Left lung (tissue), 10 donors: Measurements from ENCODE around the gene TNFAIP3. TPM values are rescaled to one million over a fixed set of nuclear protein-coding genes. Genes with fewer than 3 reads are reported as not detected.

Experiments
- ATAC-seq: fragments of 200-7000 bp; cut with Tn5 transposase; one replicate; pipeline ENCODE4 v1.9.1; 2020; ENCODE audit warnings: moderate library complexity
- DNase-seq, 4 donors: peaks; one replicate each; pipeline ENCODE4 v3.0.0-alpha.2; 2013 to 2020
- H3K27ac ChIP-seq, 2 donors: fragments of 200-600 bp; sonication (generic) in 1 of 2; one replicate each; pipeline versions ENCODE4 v1.5.0 to v1.8.0; 2020 to 2021
- H3K27me3 ChIP-seq, 2 donors: fragments of 200-600 bp; sonication (generic) in 1 of 2; one replicate each; pipeline versions ENCODE4 v1.5.0 to v1.8.0; 2020 to 2021
- H3K36me3 ChIP-seq, 2 donors: fragments of 200-600 bp; sonication (generic) in 1 of 2; one replicate each; pipeline versions ENCODE4 v1.5.0 to v1.8.0; 2020 to 2021
- H3K4me1 ChIP-seq, 2 donors: fragments of 200-600 bp; one replicate each; pipeline ENCODE4 v1.8.0; 2021
- H3K4me3 ChIP-seq, 2 donors: fragments of 200-600 bp; sonication (generic) in 1 of 2; one replicate each; pipeline versions ENCODE4 v1.5.0 to v1.8.0; 2020 to 2021; ENCODE audit warnings: mild to moderate bottlenecking in 1 of 2
- H3K9me3 ChIP-seq, 2 donors: fragments of 200-600 bp; sonication (generic) in 1 of 2; one replicate each; pipeline versions ENCODE4 v1.5.0 to v1.8.0; 2020 to 2021
- CTCF ChIP-seq, 2 donors: fragments of 200-600 bp; sonication (generic) in 1 of 2; IDR thresholded peaks; one replicate each; pipeline versions ENCODE4 v1.5.0 to v1.8.0; 2021; ENCODE audit warnings: antibody characterized with exemption in 2 of 2
- intact Hi-C, 2 donors: fragments of 100-400 bp; cut with DNase I; formaldehyde crosslinking; loops; one replicate each; pipeline versions ENCODE4 v1.11.2 to v1.14.2; 2022
- polyA plus RNA-seq, 6 donors: library from polyadenylated mRNA; unstranded; fragments of 120-200 nt; gene quantifications; one replicate each; pipeline ENCODE4 v1.2.1, GENCODE V29; 2013; ENCODE audit not compliant: insufficient read length in 6 of 6
- total RNA-seq, 2 donors: library from RNA; stranded (reverse); fragmentation: NEBNext Ultra II Directional; extraction: Animal tissue kit (Norgen Biotek cat#: 25700); gene quantifications; one replicate each; pipeline ENCODE4 v1.2.1, GENCODE V29; 2021
- donor health status: DM: no; HTN: yes; CAD: no.
- donor health status: DM: no; HTN: no; CAD: no.

TNFAIP3 gene
- total and polyA plus RNA-seq, 8 donors: 14.6 to 102 (median 17.2) TPM

DNA sequence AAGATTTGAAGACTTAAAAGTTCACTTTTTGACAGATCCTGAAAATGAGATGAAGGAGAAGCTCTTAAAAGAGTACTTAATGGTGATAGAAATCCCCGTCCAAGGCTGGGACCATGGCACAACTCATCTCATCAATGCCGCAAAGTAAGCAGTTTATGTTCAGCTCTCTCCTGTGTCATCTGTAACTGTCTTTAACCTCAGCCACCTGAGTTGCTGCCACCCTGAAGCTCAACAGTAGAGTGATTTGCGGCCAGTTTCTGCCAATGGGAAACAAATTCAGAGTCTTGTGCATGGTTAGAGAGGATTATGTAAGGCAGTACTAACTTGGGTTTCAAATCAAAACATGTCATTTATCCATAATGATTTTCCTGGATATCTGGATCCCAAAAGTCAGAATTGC is 10.1 kb downstream of the TNFAIP3 start:
- ATAC-seq (no peak), DNase-seq (no peak)
- no peaks in the 10 kb centered on the region for H3K27me3 ChIP-seq
- H3K36me3 ChIP-seq: peaks cover 5 to 82% of the 10 kb centered on the region in 2 donors
- no peak overlapping the region for H3K4me3 ChIP-seq
- H3K27ac ChIP-seq: peak overlapping the region in 1 of 2 donors; percentile 70
- no peak for TF ChIP-seq CTCF (IDR thresholded peaks at IDR 0.05)
- H3K9me3 ChIP-seq: no peaks in the 10 kb centered on the region
- intact Hi-C loops: no loop called here
- peaks cover 9 to 97% of the 10 kb centered on the region in 2 donors for H3K4me1 ChIP-seq

- TF ChIP-seq CTCF (IDR thresholded peaks at IDR 0.05): no peak
- H3K36me3 ChIP-seq: peaks cover 5 to 84% of the 10 kb centered on the region in 2 donors
- ATAC-seq (no peak), DNase-seq (no peak)
- peaks cover 4 to 97% of the 10 kb centered on the region in 2 donors for H3K4me1 ChIP-seq
- intact Hi-C loops: no loop called here
- H3K27me3 ChIP-seq: no peaks in the 10 kb centered on the region
- H3K27ac ChIP-seq: peak overlapping the region in 1 of 2 donors; percentile 70
- H3K9me3 ChIP-seq: no peaks in the 10 kb centered on the region
- H3K4me3 ChIP-seq: no peak overlapping the region
Observed at GRCh38 chr6:137877606-137878005, 10.5 kb downstream of the TNFAIP3 start.

- H3K27ac ChIP-seq: peak overlapping the region in 1 of 2 donors; percentile 70
Observed at GRCh38 chr6:137878029-137878428, 11.0 kb downstream of the TNFAIP3 start.

GRCh38 chr6:137878486-137879285 is 11.6 kb downstream of the TNFAIP3 start:
- no peak for TF ChIP-seq CTCF (IDR thresholded peaks at IDR 0.05)
- ATAC-seq (no peak), DNase-seq (no peak)
- H3K27ac ChIP-seq: peak overlapping the region in 1 of 2 donors; percentile 70
- H3K36me3 ChIP-seq: peaks cover 5 to 92% of the 10 kb centered on the region in 2 donors
- no peaks in the 10 kb centered on the region for H3K27me3 ChIP-seq
- no peak overlapping the region for H3K4me3 ChIP-seq
- intact Hi-C loops: no loop called here
- H3K4me1 ChIP-seq: peaks cover 5 to 97% of the 10 kb centered on the region in 2 donors
- H3K9me3 ChIP-seq: no peaks in the 10 kb centered on the region

More at GRCh38 chr6:137878029-137878428, 11.0 kb downstream of the TNFAIP3 start:
- Histone ChIP-seq H3K27me3 (no peaks in the 10 kb centered on the region), H3K36me3 (peaks cover 5 to 88% of the 10 kb centered on the region in 2 donors), H3K4me3 (no peak overlapping the region), H3K9me3 (no peaks in the 10 kb centered on the region), H3K4me1 (peaks cover under 1 to 97% of the 10 kb centered on the region in 2 donors)
- ATAC-seq (no peak), DNase-seq (no peak)
- TF ChIP-seq CTCF (IDR thresholded peaks at IDR 0.05): no peak
- intact Hi-C loops: no loop called here

DNA sequence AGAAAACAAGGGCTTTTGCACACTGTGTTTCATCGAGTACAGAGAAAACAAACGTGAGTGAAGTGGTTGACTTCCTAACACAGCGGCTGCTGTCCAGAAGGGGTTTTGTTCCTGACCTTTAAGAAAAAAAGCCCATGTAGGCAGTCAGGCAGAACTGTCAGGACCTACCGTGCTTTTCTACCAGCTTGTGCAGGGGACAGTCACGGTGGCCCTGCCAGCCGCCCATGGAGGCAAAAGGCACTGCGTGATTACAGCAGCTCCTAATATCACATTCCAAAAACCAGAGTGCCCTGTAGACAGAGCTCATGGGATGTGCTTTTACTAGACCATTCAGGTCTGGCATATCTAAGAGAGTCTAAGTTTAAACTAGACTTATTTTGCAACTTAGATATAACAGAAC is 12.2 kb downstream of the TNFAIP3 start:
- intact Hi-C loops: no loop called here
- DNase-seq: no peak
- H3K4me3 ChIP-seq: no peak overlapping the region
- no peaks in the 10 kb centered on the region for H3K27me3 ChIP-seq
- H3K9me3 ChIP-seq: no peaks in the 10 kb centered on the region
- peaks cover 8 to 97% of the 10 kb centered on the region in 2 donors for H3K4me1 ChIP-seq
- H3K27ac ChIP-seq: peak overlapping the region in 1 of 2 donors; percentile 70
- peaks cover 5 to 92% of the 10 kb centered on the region in 2 donors for H3K36me3 ChIP-seq
- ATAC-seq: no peak
- no peak for TF ChIP-seq CTCF (IDR thresholded peaks at IDR 0.05)
